NB4 (cell line): Measurements from ENCODE around the gene TINCR.
A peak's percentile ranks its signal among the peaks of the same experiment; 100 is the strongest.
"Not testable (repeated sequence)": the region's sequence is repeated elsewhere in the genome, so short reads cannot be mapped to it uniquely, and the experiment has no call there.

Experiments
- DNase-seq: peaks from one replicate; pipeline ENCODE4 v3.0.0; 2010; ENCODE audit warnings: low read depth
- H3K4me3 ChIP-seq: one replicate; pipeline ENCODE4 v1.5.1; 2011; ENCODE audit warnings: mild to moderate bottlenecking, low read depth, low read length, moderate library complexity
- MYC ChIP-seq: IDR thresholded peaks from 2 replicates; pipeline ENCODE4 v1.6.1; 2011; ENCODE audit warnings: low read depth, low read length
- POLR2A ChIP-seq: IDR thresholded peaks from 2 replicates; pipeline ENCODE4 v1.6.1; 2011; ENCODE audit warnings: mild to moderate bottlenecking; ENCODE audit not compliant: insufficient read length; ENCODE audit errors: extremely low read depth
- TF ChIP-seq, protein P1 (sequence below): IDR thresholded peaks from one replicate; pipeline ENCODE4 v1.5.1; 2012; ENCODE audit warnings: low read depth, low read length
- TF ChIP-seq, protein P2 (sequence below): IDR thresholded peaks from 2 replicates; pipeline ENCODE4 v1.6.1; 2011; ENCODE audit warnings: low read depth, low read length

The TINCR gene

DNA sequence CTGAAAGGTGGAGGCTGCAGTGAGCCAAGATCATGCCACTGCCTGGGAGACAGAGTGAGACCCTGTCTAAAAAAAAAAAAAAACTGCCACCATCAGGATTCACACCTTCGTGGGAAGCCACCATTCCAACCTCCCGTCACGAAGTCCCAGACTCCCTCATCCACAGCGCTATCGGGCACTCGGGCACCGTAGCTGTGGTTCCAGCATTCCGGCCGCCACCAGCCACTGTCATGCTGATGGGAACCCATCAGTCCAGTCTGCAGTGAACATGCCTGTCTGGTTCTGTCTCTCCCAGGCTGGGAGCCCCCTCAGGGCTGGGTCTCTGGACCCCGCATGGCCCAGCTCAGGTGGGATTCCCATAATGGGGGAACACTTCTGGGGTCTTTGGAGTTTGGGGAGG, 27.5 kb downstream of the TINCR start:
- no peak for DNase-seq
- no peak overlapping the region for H3K4me3 ChIP-seq
- TF ChIP-seq POLR2A: no peak
- TF ChIP-seq MYC: no peak
- TF ChIP-seq, protein P1, sequence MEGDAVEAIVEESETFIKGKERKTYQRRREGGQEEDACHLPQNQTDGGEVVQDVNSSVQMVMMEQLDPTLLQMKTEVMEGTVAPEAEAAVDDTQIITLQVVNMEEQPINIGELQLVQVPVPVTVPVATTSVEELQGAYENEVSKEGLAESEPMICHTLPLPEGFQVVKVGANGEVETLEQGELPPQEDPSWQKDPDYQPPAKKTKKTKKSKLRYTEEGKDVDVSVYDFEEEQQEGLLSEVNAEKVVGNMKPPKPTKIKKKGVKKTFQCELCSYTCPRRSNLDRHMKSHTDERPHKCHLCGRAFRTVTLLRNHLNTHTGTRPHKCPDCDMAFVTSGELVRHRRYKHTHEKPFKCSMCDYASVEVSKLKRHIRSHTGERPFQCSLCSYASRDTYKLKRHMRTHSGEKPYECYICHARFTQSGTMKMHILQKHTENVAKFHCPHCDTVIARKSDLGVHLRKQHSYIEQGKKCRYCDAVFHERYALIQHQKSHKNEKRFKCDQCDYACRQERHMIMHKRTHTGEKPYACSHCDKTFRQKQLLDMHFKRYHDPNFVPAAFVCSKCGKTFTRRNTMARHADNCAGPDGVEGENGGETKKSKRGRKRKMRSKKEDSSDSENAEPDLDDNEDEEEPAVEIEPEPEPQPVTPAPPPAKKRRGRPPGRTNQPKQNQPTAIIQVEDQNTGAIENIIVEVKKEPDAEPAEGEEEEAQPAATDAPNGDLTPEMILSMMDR: no peak
- TF ChIP-seq, protein P2, sequence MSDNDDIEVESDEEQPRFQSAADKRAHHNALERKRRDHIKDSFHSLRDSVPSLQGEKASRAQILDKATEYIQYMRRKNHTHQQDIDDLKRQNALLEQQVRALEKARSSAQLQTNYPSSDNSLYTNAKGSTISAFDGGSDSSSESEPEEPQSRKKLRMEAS: no peak

DNA sequence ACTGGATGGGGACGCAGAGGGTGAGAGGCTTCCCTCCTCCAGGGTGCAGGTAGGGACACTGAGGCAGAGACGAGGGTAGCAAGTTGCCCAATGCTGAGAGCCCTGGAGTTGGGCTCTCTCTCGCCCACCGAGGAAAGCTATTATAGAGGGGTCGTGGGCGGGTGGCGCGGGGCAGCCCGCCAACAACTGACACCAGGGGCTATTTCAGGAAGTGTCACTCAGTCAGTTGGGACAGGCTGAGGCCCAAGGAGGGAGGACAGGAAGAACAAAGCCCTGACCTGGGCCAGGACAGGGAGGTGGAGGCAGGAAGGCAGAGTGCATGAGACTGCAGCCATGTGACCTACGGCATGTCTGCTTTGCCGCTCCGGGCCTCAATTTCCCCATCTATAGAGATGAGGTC, 29.9 kb downstream of the TINCR start:
- H3K4me3 ChIP-seq: no peak overlapping the region
- DNase-seq: no peak
- TF ChIP-seq, protein P1: no peak
- TF ChIP-seq, protein P2: no peak
- TF ChIP-seq MYC: no peak
- TF ChIP-seq POLR2A: no peak

DNA sequence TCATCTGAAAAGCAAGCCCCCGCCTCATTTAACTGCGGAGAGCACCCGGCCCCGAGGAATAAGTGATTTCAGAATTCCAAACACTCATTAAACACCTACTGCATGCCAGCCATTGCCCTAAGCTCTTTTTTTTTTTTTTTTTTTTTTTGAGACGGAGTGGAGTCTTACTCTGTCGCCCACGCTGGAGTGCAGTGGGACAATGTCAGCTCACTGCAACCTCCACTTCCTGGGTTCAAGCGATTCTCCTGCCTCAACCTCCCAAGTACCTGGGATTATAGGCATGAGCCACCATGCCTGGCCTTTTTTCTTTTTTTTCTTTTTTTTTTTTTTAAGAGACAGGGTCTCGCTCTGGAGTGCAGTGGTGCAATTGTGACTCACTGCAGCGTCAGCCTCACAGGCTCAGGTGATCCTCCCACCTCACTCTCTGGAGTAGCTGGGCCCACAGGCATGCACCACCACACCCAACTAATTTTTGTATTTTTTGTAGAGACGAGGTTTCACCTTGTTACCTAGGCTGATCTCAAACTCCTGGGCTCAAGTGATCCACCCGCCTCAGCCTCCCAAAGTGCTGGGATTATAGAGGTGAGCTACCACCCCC, 30.7 kb downstream of the TINCR start:
- not testable (repeated sequence) for H3K4me3 ChIP-seq, DNase-seq

DNA sequence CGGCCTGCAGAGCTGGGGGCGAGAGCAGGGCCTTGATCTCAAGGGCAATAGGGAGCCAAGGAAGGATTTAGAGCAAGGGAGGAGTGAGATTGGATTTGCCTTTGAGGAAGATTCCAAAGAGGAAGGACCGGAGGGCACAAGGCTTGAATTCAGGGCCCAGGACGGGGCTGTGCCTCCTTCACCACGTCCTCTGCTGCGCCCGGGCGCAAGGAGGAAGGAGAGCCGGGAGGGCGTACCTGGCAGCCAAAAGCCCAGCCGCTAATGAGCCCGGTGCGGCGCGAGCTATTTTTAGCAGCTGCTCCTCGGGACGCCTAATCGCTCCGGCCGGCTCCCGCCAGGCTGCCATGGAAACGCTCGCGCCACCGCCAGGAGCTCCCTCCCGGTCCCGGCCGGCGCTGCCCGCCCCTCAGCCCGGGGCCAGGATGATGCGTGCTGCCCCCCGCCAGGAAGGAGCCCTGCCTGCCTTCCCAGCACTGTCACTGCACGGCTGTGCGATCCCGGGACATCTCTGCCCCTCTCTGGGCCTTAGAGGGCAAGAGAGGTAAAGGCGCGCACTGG, 31.3 kb downstream of the TINCR start:
- no peak for TF ChIP-seq POLR2A
- TF ChIP-seq, protein P1: no peak
- TF ChIP-seq MYC: no peak
- TF ChIP-seq, protein P2: no peak
- H3K4me3 ChIP-seq: no peak overlapping the region
- no peak for DNase-seq

DNA sequence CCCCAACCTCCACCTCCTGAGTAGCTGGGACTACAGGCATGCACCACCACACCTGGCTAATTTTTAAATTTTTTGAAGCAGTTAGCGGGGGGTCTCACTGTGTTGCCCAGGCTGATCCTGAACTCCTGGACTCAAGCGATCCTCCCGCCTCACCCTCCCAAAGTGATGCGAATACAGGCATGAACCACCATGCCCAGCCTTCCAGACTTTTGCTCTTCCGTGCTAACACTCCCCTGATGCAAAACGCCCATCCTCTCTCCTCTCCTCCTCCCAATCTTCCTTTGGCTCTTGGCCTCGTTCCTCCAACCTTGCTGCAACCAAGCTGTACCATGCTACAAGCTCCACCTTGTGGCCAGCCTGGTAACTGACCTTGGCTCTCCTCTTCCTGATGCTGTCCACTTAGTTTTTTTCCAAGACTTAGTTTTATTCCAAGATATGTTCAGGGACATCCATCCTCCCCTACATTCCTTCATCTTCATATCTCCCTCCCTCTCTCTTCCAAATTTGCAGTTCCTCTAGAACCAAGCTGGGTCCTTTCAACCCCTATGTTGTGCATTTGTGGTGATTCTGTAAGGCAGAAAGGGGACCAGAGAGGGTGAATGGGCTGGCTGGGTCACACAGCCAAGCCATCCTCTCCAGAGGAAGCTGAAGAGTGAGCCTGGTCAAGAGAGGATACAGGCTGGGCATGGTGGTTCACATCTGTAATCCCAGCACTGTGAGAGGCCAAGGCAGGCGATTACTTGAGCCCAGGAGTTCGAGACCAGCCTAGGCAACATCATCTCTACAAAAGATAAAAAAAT, 32.8 kb downstream of the TINCR start:
- H3K4me3 ChIP-seq: no peak overlapping the region
- TF ChIP-seq, protein P1: peak; percentile 52
- TF ChIP-seq, protein P2: no peak
- peak; percentile 28 for DNase-seq

DNA sequence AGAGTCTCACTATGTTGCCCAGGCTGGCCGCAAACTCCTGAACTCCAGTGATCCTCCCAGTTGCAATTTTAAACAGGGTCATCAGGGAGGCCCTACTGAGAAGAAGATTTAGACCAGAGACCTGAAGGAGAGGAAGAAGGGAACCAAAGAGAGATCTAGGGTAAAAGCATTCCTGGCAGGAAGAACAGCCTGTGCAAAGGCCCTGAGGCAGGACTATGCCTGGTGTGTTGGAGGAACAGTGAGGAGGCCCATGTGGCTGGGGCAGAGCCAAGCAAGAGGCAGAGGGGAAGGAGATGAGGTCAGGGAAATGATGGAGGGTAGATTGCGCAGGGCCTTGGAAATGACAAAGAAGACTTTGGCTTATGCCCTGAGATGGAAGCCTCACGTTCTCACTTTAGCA, 34.5 kb downstream of the TINCR start:
- TF ChIP-seq MYC (no peak), POLR2A (no peak)
- TF ChIP-seq, protein P1: no peak
- TF ChIP-seq, protein P2: no peak
- DNase-seq: no peak
- no peak overlapping the region for H3K4me3 ChIP-seq
